ENCODE data around the gene FERMT3.

FERMT3 gene

DNA sequence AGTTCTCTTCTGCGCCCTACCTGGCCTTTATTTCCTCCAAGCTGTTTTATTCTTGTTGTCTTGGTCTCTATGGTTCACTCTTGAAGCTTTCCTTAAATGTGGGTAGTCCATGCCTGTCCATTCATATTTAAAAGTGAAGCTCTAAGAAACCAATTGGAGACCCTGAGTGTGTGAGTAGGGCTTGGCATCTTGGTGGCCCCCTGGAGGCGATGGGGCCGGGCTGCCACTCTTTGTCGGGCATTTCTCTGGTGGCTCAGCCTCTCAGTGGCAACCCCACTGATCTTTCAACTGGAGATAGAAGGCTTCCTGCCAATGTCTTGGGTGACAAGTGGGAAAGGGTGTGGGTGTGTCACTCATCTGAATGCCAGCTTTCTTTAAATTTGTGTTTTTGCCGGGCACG is 10.4 kb downstream of the FERMT3 start:
- no peak for DNase-seq (ENCODE audit: low read depth)
- no peak overlapping the region for H3K4me3 ChIP-seq (ENCODE audit: low read depth, low read length)

DNA sequence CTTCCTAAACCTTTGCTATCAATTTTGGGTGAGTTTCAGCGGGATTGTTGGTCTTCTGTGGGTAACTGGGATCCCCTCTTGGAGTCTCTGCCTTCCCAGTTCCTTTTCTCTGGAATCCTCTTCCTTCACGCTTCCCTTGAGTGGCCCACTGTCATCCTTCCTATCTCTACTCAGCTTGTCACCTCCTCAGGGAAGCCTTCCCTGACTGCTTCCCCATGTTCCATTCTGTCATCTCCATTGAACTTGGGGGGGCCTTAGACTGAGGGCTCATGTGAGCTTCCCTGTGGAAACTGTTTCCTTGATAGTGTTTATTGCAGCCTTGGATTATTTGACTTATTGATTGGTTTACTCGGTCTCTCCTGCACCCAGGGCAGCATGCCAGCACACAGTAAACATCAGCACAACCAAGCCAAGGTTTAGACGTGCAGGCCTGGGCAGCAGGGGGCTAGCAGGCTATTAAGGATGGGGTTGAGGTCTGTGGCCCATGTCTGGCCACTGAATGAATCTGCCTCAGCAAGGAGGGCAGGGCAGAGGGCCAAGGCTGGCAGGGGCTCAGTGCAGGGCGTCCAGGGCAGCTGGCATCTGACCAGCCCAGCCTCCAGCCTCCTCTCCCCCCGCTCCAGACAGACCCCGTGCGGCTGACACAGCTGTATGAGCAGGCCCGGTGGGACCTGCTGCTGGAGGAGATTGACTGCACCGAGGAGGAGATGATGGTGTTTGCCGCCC is 12.3 kb downstream of the FERMT3 start:
- no peak for DNase-seq (ENCODE audit: low read depth)
- no peak overlapping the region for H3K4me3 ChIP-seq (ENCODE audit: low read depth, low read length)

DNA sequence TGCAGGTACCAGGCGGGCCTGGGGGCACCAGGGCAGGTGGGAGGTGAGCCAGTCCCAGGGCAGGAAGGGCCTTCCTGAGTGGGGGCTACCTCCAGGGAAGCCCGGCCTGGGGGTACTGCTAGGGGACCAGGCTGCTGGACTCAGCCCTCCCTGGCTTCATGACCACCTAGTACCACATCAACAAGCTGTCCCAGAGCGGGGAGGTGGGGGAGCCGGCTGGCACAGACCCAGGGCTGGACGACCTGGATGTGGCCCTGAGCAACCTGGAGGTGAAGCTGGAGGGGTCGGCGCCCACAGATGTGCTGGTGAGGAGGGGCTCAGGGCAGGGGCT is 12.8 kb downstream of the FERMT3 start:
- no peak for DNase-seq (ENCODE audit: low read depth)
- H3K4me3 ChIP-seq (ENCODE audit: low read depth, low read length), result no peak overlapping the region

DNA sequence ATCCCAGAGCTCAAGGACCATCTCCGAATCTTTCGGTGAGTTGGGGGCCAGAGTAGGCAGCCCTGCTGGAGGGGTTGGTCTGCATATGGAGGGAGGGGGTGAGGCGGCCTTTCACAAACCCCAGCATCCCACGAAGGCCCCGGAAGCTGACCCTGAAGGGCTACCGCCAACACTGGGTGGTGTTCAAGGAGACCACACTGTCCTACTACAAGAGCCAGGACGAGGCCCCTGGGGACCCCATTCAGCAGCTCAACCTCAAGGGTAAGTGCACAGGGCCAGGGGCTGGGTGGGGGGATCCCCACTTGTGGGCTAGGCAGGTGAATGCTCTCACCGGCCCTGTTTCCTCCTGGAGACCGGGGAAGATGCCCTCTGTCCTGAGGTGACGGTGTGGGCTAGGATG is 13.2 kb downstream of the FERMT3 start:
- no peak for DNase-seq (ENCODE audit: low read depth)
- no peak overlapping the region for H3K4me3 ChIP-seq (ENCODE audit: low read depth, low read length)

- DNase-seq (ENCODE audit: low read depth), result no peak
- H3K4me3 ChIP-seq (ENCODE audit: low read depth, low read length), result no peak overlapping the region
Observed at GRCh38 chr11:64220271-64220670, 13.8 kb downstream of the FERMT3 start.

DNA sequence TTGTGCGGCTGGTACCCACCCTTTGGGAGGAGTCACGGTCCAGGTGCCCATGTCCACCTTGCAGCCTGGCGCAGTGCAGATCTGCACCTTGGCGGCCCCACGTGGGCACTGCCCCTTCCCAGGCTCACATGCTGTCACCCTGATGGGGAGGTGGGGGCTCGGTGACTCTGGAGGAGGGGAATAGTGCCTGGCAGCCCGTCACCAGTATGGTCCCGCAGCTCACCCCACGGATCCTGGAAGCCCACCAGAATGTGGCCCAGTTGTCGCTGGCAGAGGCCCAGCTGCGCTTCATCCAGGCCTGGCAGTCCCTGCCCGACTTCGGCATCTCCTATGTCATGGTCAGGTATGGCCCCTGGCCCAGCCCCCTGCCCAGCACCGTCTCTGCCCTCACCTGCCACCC is 14.3 kb downstream of the FERMT3 start:
- no peak for DNase-seq (ENCODE audit: low read depth)

DNA sequence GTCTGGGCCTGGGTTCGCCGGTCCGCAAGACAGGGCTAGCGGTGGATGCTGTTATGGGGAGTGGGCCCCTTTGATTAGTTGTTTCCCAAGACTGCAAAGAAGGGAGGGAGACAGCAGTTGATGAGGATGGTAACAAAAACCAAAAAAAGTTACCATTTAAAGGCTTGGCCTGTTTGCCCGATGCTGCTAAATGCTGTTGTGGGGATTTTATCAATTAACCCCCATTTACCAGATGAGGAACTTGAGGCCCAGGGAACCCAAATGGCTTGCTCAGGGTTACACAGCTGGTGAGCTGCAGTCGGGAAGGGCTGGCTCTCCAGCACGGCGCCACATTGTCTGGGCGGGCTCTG is 16.1 kb downstream of the FERMT3 start:
- no peak overlapping the region for H3K4me3 ChIP-seq (ENCODE audit: low read depth, low read length)
- no peak for DNase-seq (ENCODE audit: low read depth)

More for the DNA sequence above, 14.3 kb downstream of the FERMT3 start:
- H3K4me3 ChIP-seq (ENCODE audit: low read depth, low read length), result no peak overlapping the region

- DNase-seq (ENCODE audit: low read depth), result no peak
- H3K4me3 ChIP-seq (ENCODE audit: low read depth, low read length), result no peak overlapping the region
Observed at GRCh38 chr11:64223001-64223651, 16.6 kb downstream of the FERMT3 start.

DNA sequence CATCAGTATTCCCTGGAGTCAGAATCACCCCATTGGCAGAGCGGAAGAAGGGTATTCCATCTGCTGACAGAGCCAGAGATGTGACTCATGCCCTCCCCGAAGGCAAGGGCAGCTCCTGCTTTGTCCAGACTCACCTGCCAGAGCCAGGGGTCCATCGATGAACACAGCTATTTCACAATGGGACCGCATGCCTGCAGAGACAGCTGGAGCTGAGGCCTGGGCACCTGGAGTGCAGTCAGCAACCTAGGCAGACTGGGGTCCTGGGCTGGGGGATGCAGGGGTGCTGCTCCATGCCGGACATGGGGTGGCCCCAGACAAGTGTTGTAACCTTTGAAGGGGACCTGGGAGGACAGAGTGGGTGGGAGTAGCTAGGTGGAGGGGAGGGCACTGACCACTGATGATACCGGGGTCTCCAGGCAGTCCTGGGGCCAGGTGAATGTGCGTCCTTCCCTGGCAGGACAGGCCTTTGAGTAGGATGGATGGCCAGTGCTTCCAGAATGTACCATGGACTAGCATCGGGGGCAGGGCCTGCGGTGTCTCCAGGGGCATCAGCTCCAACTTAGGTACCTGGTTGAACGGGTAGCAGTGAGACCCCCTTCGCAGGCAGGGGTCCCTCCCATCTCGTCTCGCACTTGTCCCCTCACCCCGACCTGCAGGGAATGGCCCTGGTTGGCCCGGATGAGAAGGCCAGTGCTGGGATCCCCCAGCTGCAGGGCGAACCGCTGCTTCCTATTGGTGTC is 17.8 kb downstream of the FERMT3 start:
- DNase-seq (ENCODE audit: low read depth), result no peak
- H3K4me3 ChIP-seq (ENCODE audit: low read depth, low read length), result no peak overlapping the region

- DNase-seq (ENCODE audit: low read depth), result no peak
- peak overlapping the region; percentile 74 for H3K4me3 ChIP-seq (ENCODE audit: low read depth, low read length)
Observed at GRCh38 chr11:64224891-64225607, 18.5 kb downstream of the FERMT3 start.

GRCh38 chr11:64225608-64226506 is 19.3 kb downstream of the FERMT3 start, which contains the start of the genes NUDT22 and TRPT1:
TSS of gene NUDT22 (plus strand) at chr11:64226274. CDS start at chr11:64226653, 379 bp downstream.
TSS of gene TRPT1 (minus strand) at chr11:64226186. CDS start at chr11:64225860, 326 bp downstream.
- H3K4me3 ChIP-seq (ENCODE audit: low read depth, low read length), result peak within 1 kb of the TSS; percentile 74
- no peak for DNase-seq (ENCODE audit: low read depth)

- peak overlapping the region; percentile 74 for H3K4me3 ChIP-seq (ENCODE audit: low read depth, low read length)
- DNase-seq (ENCODE audit: low read depth), result no peak
Observed at GRCh38 chr11:64226507-64227051, 20.1 kb downstream of the FERMT3 start.

DNA sequence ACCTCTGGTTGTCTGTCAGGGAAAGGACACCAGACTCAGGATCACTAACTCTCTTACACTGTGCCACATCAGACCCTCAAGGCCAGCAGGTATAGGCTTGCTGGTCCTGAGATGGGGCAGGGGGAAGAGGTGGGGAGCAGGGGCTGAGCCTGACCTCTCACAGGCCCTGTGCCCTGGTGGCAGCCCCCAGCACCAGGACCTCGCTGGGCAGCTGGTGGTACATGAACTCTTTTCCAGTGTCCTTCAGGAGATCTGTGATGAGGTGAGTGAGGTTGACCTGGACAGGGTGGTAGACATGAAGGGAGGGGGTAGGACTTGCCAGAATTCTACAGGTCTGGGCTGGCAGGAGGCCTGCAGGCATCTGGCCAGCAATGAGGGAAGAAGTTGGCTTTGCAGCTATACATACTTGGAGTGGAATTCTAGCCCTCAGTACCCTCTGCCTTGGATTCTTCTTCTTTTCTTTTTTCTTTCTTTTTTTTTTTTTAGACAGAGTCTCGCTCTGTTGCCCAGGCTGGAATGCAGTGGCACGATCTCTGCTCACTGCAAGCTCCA is 21.0 kb downstream of the FERMT3 start:
- H3K4me3 ChIP-seq (ENCODE audit: low read depth, low read length), result peak overlapping the region; percentile 74
- no peak for DNase-seq (ENCODE audit: low read depth)

- H3K4me3 ChIP-seq (ENCODE audit: low read depth, low read length), result no peak overlapping the region
- no peak for DNase-seq (ENCODE audit: low read depth)
Observed at GRCh38 chr11:64229090-64229743, 22.7 kb downstream of the FERMT3 start.

DNA sequence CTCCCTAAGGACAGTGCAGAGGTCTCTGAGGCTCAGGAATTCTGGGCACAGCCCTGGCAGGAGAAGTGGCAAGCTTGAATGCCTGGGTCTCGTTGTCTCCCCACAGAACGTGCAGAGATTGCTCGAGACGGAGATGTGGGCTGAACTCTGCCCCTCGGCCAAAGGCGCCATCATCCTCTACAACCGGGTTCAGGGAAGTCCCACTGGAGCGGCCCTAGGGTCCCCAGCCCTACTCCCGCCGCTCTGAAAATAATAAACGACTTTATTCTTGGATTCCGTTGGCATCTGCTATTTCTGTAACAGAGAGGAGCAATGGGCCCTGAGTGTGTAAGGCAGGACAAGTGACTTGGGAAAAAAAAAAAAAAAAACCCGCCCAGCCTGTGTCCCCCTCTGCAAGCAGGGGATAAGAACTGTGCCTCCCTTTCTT is 23.2 kb downstream of the FERMT3 start:
- no peak for DNase-seq (ENCODE audit: low read depth)
- H3K4me3 ChIP-seq (ENCODE audit: low read depth, low read length), result peak overlapping the region; percentile 73

- no peak for DNase-seq (ENCODE audit: low read depth)
- peak within 1 kb of the TSS; percentile 73 for H3K4me3 ChIP-seq (ENCODE audit: low read depth, low read length)
Observed at GRCh38 chr11:64230171-64230984, 23.9 kb downstream of the FERMT3 start, which contains the start of gene DNAJC4. TSS of gene DNAJC4 (plus strand) at chr11:64230548. CDS start at chr11:64230855, 307 bp downstream.

GRCh38 chr11:64230985-64231365 is 24.5 kb downstream of the FERMT3 start:
- H3K4me3 ChIP-seq (ENCODE audit: low read depth, low read length), result peak overlapping the region; percentile 73

More at GRCh38 chr11:64230985-64231365, 24.5 kb downstream of the FERMT3 start:
- DNase-seq (ENCODE audit: low read depth), result no peak
